ENCODE results near the gene VSX1. TPM values are rescaled to one million over a fixed set of nuclear protein-coding genes. Genes with fewer than 3 reads are reported as not detected.

VSX1 gene
- total and polyA plus RNA-seq, 7 donors = 0.03 TPM; not detected in 6

DNA sequence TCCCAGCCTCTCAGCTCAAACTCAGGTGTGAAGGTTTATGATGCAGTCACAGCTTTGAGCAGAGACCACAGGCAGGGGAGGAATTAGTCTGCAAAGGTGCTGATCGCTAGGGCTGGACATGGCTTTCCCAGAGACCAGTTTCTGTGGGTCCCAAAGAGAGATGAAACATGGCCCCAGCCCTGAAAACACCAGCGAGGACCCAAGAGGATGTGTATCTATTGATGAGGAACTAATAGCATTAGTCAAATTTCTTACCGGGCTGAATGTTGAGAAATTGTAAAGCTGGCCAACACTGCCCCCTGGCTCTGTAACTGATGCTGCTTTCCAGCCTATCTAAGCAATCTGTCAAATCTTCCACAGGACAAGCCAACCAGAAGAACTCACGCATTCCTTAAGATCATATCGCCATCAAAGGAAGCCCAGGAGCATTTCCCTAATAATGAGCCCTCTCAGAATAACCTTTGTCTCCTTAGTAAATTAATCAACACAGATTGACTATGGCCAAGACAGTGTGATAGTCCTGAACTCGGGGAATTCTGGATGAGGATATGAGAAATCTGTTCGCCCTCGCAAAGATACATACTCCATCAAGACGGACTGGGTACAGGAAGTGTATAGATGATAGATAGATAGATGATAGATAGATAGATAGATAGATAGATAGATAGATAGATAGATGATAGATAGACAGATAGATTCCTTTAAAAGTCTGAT lies 16.2 kb downstream of the VSX1 start:
- H3K27me3 ChIP-seq = peaks cover 0 to 9% (median 0%) of the 10 kb centered on the region in 3 donors
- TF ChIP-seq, protein P1, sequence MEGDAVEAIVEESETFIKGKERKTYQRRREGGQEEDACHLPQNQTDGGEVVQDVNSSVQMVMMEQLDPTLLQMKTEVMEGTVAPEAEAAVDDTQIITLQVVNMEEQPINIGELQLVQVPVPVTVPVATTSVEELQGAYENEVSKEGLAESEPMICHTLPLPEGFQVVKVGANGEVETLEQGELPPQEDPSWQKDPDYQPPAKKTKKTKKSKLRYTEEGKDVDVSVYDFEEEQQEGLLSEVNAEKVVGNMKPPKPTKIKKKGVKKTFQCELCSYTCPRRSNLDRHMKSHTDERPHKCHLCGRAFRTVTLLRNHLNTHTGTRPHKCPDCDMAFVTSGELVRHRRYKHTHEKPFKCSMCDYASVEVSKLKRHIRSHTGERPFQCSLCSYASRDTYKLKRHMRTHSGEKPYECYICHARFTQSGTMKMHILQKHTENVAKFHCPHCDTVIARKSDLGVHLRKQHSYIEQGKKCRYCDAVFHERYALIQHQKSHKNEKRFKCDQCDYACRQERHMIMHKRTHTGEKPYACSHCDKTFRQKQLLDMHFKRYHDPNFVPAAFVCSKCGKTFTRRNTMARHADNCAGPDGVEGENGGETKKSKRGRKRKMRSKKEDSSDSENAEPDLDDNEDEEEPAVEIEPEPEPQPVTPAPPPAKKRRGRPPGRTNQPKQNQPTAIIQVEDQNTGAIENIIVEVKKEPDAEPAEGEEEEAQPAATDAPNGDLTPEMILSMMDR (IDR thresholded peaks at IDR 0.05) = peak; percentile 75 to 89 (median 84)
- TF ChIP-seq POLR2A (IDR thresholded peaks at IDR 0.05) (no peak), POLR2AphosphoS5 (IDR thresholded peaks at IDR 0.05) (peak in 1 of 4 donors; percentile 31)
- H3K36me3 ChIP-seq = no peaks in the 10 kb centered on the region
- 13 to 32% methylated on average over 9 of the region's 9 CpGs for WGBS, 2 donors
- H3K4me1 ChIP-seq = peaks cover 0 to 7% (median 3%) of the 10 kb centered on the region in 4 donors
- H3K27ac ChIP-seq = no peak overlapping the region
- intact Hi-C loops (cut with DNase I) = loop anchor here (1.0 to 5.0 kb wide), 3 partner anchors 71 to 327 kb away; partner anchors contain the start of gene ABHD12
- no peak overlapping the region for H3K4me3 ChIP-seq
- H3K9me3 ChIP-seq = no peaks in the 10 kb centered on the region
- DNase-seq = peak; percentile 81

DNA sequence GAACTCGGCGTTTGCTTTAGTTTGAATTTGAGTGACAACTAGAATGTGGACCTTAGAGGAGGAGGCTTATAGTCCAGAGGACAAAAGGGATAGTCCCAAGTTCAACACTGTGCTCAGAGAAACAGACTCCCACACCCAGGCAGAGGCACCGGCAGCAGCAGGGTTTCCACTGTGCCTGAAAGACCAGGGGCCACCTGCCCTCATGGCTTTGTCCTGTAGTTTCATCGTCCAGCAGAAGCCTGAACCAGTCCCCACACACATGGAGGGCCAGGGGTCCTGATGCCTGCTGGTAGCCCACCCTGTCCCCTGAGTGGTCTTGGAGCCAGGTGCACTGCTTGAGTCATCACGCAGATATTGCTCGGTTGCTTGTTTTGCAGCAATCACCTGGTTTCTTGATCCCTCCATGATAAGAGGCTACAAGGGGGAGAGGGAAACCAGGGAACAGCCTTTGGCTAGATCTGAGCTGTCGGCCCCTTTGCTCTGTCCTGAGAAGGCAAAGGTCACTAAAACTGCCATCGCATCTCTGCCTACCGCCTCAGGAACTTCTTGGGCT lies 16.8 kb downstream of the VSX1 start:
- WGBS, 2 donors = 27 to 65% methylated on average over 9 of the region's 9 CpGs
- Histone ChIP-seq H3K9me3 (no peaks in the 10 kb centered on the region), H3K27ac (no peak overlapping the region), H3K27me3 (peaks cover 0 to 5% (median 0%) of the 10 kb centered on the region in 3 donors), H3K4me3 (no peak overlapping the region), H3K4me1 (peaks cover 0 to 7% (median 3%) of the 10 kb centered on the region in 4 donors), H3K36me3 (no peaks in the 10 kb centered on the region)
- no peak for TF ChIP-seq POLR2AphosphoS5 (IDR thresholded peaks at IDR 0.05)
- TF ChIP-seq, protein P1 (IDR thresholded peaks at IDR 0.05) = no peak
- peak; percentile 56 for DNase-seq
- intact Hi-C loops (cut with DNase I) = loop anchor here (1.0 to 5.0 kb wide), 3 partner anchors 71 to 327 kb away; partner anchors contain the start of gene ABHD12

DNA sequence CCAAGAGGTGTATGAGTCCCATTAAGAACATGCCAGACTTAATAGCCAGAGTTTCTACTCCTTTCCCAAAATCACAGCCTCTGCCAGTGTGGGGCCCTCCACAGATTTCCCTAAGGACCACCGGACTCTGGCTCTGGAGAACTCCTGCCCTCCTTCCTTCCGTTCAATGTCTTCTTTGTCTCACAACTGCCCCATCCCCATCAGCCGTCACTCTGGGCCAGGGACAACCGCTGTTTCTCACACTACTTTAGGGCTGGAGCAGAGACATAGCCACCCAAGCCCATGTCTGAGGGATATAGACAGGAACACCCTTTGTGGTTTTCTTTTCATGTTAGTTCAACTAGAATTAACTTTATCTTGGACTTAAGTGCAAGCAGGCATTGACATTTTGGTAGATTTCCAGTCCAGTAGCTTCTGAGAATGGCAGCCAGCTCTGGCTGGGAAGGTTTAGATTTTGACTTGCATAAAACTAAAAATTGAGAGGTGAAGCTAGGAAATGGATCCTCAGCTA lies 17.3 kb downstream of the VSX1 start:
- Histone ChIP-seq H3K27me3 (peaks cover 0 to 3% (median 0%) of the 10 kb centered on the region in 3 donors), H3K27ac (no peak overlapping the region), H3K4me1 (peaks cover 0 to 9% (median 4%) of the 10 kb centered on the region in 4 donors), H3K36me3 (no peaks in the 10 kb centered on the region), H3K4me3 (no peak overlapping the region), H3K9me3 (no peaks in the 10 kb centered on the region)
- DNase-seq = peak; percentile 50
- 94 to 96% methylated on average over 4 of the region's 4 CpGs for WGBS, 2 donors
- no peak for TF ChIP-seq EP300 (IDR thresholded peaks at IDR 0.05)
- no peak for TF ChIP-seq POLR2AphosphoS5 (IDR thresholded peaks at IDR 0.05)
- TF ChIP-seq POLR2A (IDR thresholded peaks at IDR 0.05) = no peak
- TF ChIP-seq, protein P1 (IDR thresholded peaks at IDR 0.05) = no peak
- intact Hi-C loops (cut with DNase I) = loop anchor here (1.0 to 5.0 kb wide), 3 partner anchors 70 to 328 kb away; partner anchors contain the start of gene ABHD12

DNA sequence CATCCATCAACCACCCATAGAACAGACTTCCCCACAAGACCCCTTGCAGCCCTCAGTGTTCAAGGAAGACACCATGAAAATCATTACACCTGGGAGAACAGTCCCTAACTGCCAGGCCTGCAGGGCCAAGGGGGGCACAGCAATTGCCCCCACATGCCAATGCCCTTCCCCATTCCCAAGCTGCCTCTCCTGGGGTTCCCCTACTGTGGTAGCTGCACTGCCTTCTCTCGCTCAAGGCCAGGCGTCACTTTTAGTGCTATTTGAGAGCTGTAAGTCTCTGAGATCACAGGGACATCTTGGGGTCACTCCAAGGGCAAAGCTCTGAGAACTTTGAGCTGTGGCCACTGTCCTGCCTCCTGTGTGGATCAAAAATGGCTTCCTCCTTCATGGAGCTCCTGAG lies 18.0 kb downstream of the VSX1 start:
- 92 to 95% methylated on average over 2 of the region's 2 CpGs for WGBS, 2 donors

More for the DNA sequence above, 18.0 kb downstream of the VSX1 start:
- no peak overlapping the region for H3K4me3 ChIP-seq
- H3K27me3 ChIP-seq = peaks cover 0 to 3% (median 0%) of the 10 kb centered on the region in 3 donors
- TF ChIP-seq EP300 (IDR thresholded peaks at IDR 0.05) (no peak), POLR2A (IDR thresholded peaks at IDR 0.05) (no peak), POLR2AphosphoS5 (IDR thresholded peaks at IDR 0.05) (no peak)
- TF ChIP-seq, protein P1 (IDR thresholded peaks at IDR 0.05) = no peak
- peaks cover 0 to 16% (median 10%) of the 10 kb centered on the region in 4 donors for H3K4me1 ChIP-seq
- H3K27ac ChIP-seq = no peak overlapping the region
- no peaks in the 10 kb centered on the region for H3K36me3 ChIP-seq
- no peaks in the 10 kb centered on the region for H3K9me3 ChIP-seq
- intact Hi-C loops (cut with DNase I) = no loop called here
- DNase-seq = peak; percentile 37

Measured in sigmoid colon (tissue), 7 donors.